Thymus (tissue), 11 donors: Measurements from ENCODE around the gene CLNS1A. TPM values are rescaled to one million over a fixed set of nuclear protein-coding genes. Genes with fewer than 3 reads are reported as not detected.
"Not testable (repeated sequence)": the region's sequence is repeated elsewhere in the genome, so short reads cannot be mapped to it uniquely, and the experiment has no call there.

Experiments used
- DNase-seq, 9 donors: peaks; one replicate each; pipeline ENCODE4 v3.0.0-alpha.2; 2013; ENCODE audit warnings: low spot score in 9 of 9, low read depth in 6 of 9, missing footprints in 1 of 9
- H3K27ac ChIP-seq, 2 donors: one replicate each; pipeline ENCODE4 v1.5.1; 2013; ENCODE audit warnings: control low read depth in 1 of 2, low read depth in 1 of 2, low read length in 1 of 2, mild to moderate bottlenecking in 1 of 2, moderate library complexity in 1 of 2
- H3K27me3 ChIP-seq, 2 donors: one replicate each; pipeline ENCODE4 v1.5.1; 2013; ENCODE audit warnings: low read length in 1 of 2; ENCODE audit not compliant: control insufficient read depth in 2 of 2, insufficient read depth in 1 of 2
- H3K36me3 ChIP-seq, 2 donors: one replicate each; pipeline ENCODE4 v1.5.1; 2013; ENCODE audit warnings: low read length in 1 of 2, mild to moderate bottlenecking in 1 of 2, moderate library complexity in 1 of 2; ENCODE audit not compliant: control insufficient read depth in 2 of 2, insufficient read depth in 2 of 2
- H3K4me1 ChIP-seq, 2 donors: one replicate each; pipeline ENCODE4 v1.5.1; 2013; ENCODE audit warnings: low read length in 2 of 2; ENCODE audit not compliant: control insufficient read depth in 2 of 2, insufficient read depth in 2 of 2
- H3K4me3 ChIP-seq, 2 donors: one replicate each; pipeline ENCODE4 v1.5.1; 2013; ENCODE audit warnings: low read length in 2 of 2, control low read depth in 1 of 2, mild to moderate bottlenecking in 1 of 2
- H3K9me3 ChIP-seq, 2 donors: one replicate each; pipeline ENCODE4 v1.5.1; 2013; ENCODE audit warnings: low read length in 1 of 2, mild to moderate bottlenecking in 1 of 2; ENCODE audit not compliant: control insufficient read depth in 2 of 2, insufficient read depth in 1 of 2
- WGBS: extraction: QIAGEN DNeasy Blood & Tissue Kit; methylation state at CpG from one replicate; pipeline ENCODE4 v1.1.7; 2013; 5-methylcytosine and 5-hydroxymethylcytosine counted together
- polyA plus RNA-seq: library from polyadenylated mRNA; stranded (reverse); fragments of 200-250 nt; gene quantifications from one replicate; pipeline ENCODE4 v1.2.3, GENCODE V29; 2013
- total RNA-seq: library from RNA; stranded (reverse); fragments of 120-200 nt; gene quantifications from one replicate; pipeline ENCODE4 v1.2.4, GENCODE V29; 2013
- donor health status: healthy.

CLNS1A gene
- total and polyA plus RNA-seq, 2 donors: 111 to 210 TPM

- Histone ChIP-seq H3K36me3 (peaks cover 0 to 5% of the 10 kb centered on the region in 2 donors), H3K27me3 (no peaks in the 10 kb centered on the region), H3K4me1 (no peaks in the 10 kb centered on the region), H3K27ac (no peak overlapping the region), H3K9me3 (no peaks in the 10 kb centered on the region), H3K4me3 (no peak overlapping the region)
- WGBS: 98% methylated on average over 2 of the region's 2 CpGs
- DNase-seq: no peak
Measured at GRCh38 chr11:77598195-77598594, 39.4 kb downstream of the CLNS1A start.

- no peak overlapping the region for H3K4me3 ChIP-seq
- DNase-seq: no peak
- no peaks in the 10 kb centered on the region for H3K9me3 ChIP-seq
- H3K27ac ChIP-seq: no peak overlapping the region
- H3K27me3 ChIP-seq: no peaks in the 10 kb centered on the region
- H3K4me1 ChIP-seq: no peaks in the 10 kb centered on the region
- WGBS: 98% methylated on average over 2 of the region's 2 CpGs
- H3K36me3 ChIP-seq: no peaks in the 10 kb centered on the region
Measured at GRCh38 chr11:77596626-77597025, 41.0 kb downstream of the CLNS1A start.

- DNase-seq: no peak
- Histone ChIP-seq H3K36me3 (no peaks in the 10 kb centered on the region), H3K27ac (no peak overlapping the region)
Measured at GRCh38 chr11:77593883-77594282, 43.7 kb downstream of the CLNS1A start.

GRCh38 chr11:77592727-77593126 lies 44.9 kb downstream of the CLNS1A start:
- WGBS: 95% methylated on average over 2 of the region's 2 CpGs
- DNase-seq: no peak
- no peak overlapping the region for H3K27ac ChIP-seq
- H3K27me3 ChIP-seq: peaks cover 3 to 22% of the 10 kb centered on the region in 2 donors
- H3K4me1 ChIP-seq: peaks cover 6 to 11% of the 10 kb centered on the region in 2 donors
- H3K4me3 ChIP-seq: no peak overlapping the region
- no peaks in the 10 kb centered on the region for H3K36me3 ChIP-seq
- H3K9me3 ChIP-seq: no peaks in the 10 kb centered on the region

More at GRCh38 chr11:77593883-77594282, 43.7 kb downstream of the CLNS1A start:
- H3K4me1 ChIP-seq: peaks cover 6 to 10% of the 10 kb centered on the region in 2 donors
- no peak overlapping the region for H3K4me3 ChIP-seq
- no peaks in the 10 kb centered on the region for H3K9me3 ChIP-seq
- peaks cover 3 to 16% of the 10 kb centered on the region in 2 donors for H3K27me3 ChIP-seq

GRCh38 chr11:77590194-77590782 lies 47.3 kb downstream of the CLNS1A start:
- H3K36me3 ChIP-seq: no peaks in the 10 kb centered on the region
- peak in 3 of 9 donors; percentile 7 to 23 (median 12) for DNase-seq
- no peaks in the 10 kb centered on the region for H3K9me3 ChIP-seq
- H3K27me3 ChIP-seq: peaks cover 3 to 22% of the 10 kb centered on the region in 2 donors
- peaks cover 6 to 11% of the 10 kb centered on the region in 2 donors for H3K4me1 ChIP-seq
- 27% methylated on average over 31 of the region's 31 CpGs for WGBS
- no peak overlapping the region for H3K27ac ChIP-seq
- peak overlapping the region; percentile 41 to 70 for H3K4me3 ChIP-seq

- H3K27ac ChIP-seq: no peak within 1 kb of the TSS
Measured at GRCh38 chr11:77589521-77590193, 47.9 kb downstream of the CLNS1A start, which contains the start of gene AQP11. Gene AQP11, plus strand, starts transcription at chr11:77589953. Its CDS starts 40 bp downstream, at chr11:77589993.

GRCh38 chr11:77589181-77589520 lies 48.4 kb downstream of the CLNS1A start:
- no peak overlapping the region for H3K27ac ChIP-seq
- peak in 1 of 9 donors; percentile 3 for DNase-seq
- WGBS: 4% methylated on average over 19 of the region's 19 CpGs
- H3K27me3 ChIP-seq: peaks cover 3 to 22% of the 10 kb centered on the region in 2 donors
- H3K4me1 ChIP-seq: peaks cover 6 to 11% of the 10 kb centered on the region in 2 donors
- peak overlapping the region; percentile 29 to 70 for H3K4me3 ChIP-seq
- H3K9me3 ChIP-seq: no peaks in the 10 kb centered on the region
- no peaks in the 10 kb centered on the region for H3K36me3 ChIP-seq

More at GRCh38 chr11:77589521-77590193, 47.9 kb downstream of the CLNS1A start, which contains the start of gene AQP11:
- H3K4me3 ChIP-seq: peak within 1 kb of the TSS; percentile 41 to 70
- peaks cover 3 to 22% of the 10 kb centered on the region in 2 donors for H3K27me3 ChIP-seq
- WGBS: under 1% methylated on average over 75 of the region's 75 CpGs
- no peaks in the 10 kb centered on the region for H3K9me3 ChIP-seq
- no peaks in the 10 kb centered on the region for H3K36me3 ChIP-seq
- H3K4me1 ChIP-seq: peaks cover 6 to 11% of the 10 kb centered on the region in 2 donors
- DNase-seq: peak in 5 of 9 donors; percentile 13 to 60 (median 37)

GRCh38 chr11:77580712-77581337 lies 56.8 kb downstream of the CLNS1A start:
- H3K4me3 ChIP-seq: no peak overlapping the region
- WGBS: 95% methylated on average over 5 of the region's 5 CpGs

GRCh38 chr11:77575428-77575827 lies 62.2 kb downstream of the CLNS1A start:
- H3K27ac ChIP-seq, H3K4me3 ChIP-seq, H3K36me3 ChIP-seq, DNase-seq, H3K27me3 ChIP-seq, H3K4me1 ChIP-seq, H3K9me3 ChIP-seq: not testable (repeated sequence)
- WGBS: 69% methylated on average over 1 of the region's 1 CpG

More at GRCh38 chr11:77580712-77581337, 56.8 kb downstream of the CLNS1A start:
- Histone ChIP-seq H3K27me3 (no peaks in the 10 kb centered on the region), H3K4me1 (no peaks in the 10 kb centered on the region), H3K27ac (no peak overlapping the region), H3K36me3 (no peaks in the 10 kb centered on the region), H3K9me3 (peaks cover 0 to 9% of the 10 kb centered on the region in 2 donors)
- peak in 1 of 9 donors; percentile 23 for DNase-seq
